Measurements from ENCODE around the gene RND3. TPM values are rescaled to one million over a fixed set of nuclear protein-coding genes. Genes with fewer than 3 reads are reported as not detected.

Gene RND3
- 10 to 100 TPM; 42.2 to 80.1 (median 57.5) TPM for total RNA-seq
- long read RNA-seq, donor 1, transcript RND3-201 (6 exons, 2,711 nt) = minor isoform, 16 of 45 reads
- long read RNA-seq, donor 1, transcript RND3-202 (5 exons, 2,777 nt) = major isoform, 18 of 45 reads
- long read RNA-seq, donor 1, partial matches to known transcripts = 0 of 45 reads
- long read RNA-seq, donor 1, other reads (novel, unspliced or antisense) = 7 of 45 reads
- long read RNA-seq, donor 2, partial matches to known transcripts = 0 of 21 reads
- long read RNA-seq, donor 2, other reads (novel, unspliced or antisense) = 14 of 21 reads

GRCh38 chr2:150487537-150488429 is at the start of gene RND3:
RND3 (minus strand) TSS chr2:150487667; CDS start chr2:150487417, 250 bp downstream.
- Histone ChIP-seq H3K4me3 (peak within 1 kb of the TSS; percentile 74), H3K9me3 (no peaks in the 10 kb centered on the region), H3K36me3 (ENCODE audit: low read depth) (no peaks in the 10 kb centered on the region), H3K4me1 (ENCODE audit: low read depth) (peaks cover 21% of the 10 kb centered on the region)
- intact Hi-C loops (cut with DNase I, micrococcal nuclease) = loop anchor here in 1 of 2 donors (10.0 kb wide), 1 partner anchor 893 kb away; no protein-coding TSS in a partner anchor
- peak; percentile 93 to 99 (median 95) for DNase-seq
- TF ChIP-seq, protein P1, sequence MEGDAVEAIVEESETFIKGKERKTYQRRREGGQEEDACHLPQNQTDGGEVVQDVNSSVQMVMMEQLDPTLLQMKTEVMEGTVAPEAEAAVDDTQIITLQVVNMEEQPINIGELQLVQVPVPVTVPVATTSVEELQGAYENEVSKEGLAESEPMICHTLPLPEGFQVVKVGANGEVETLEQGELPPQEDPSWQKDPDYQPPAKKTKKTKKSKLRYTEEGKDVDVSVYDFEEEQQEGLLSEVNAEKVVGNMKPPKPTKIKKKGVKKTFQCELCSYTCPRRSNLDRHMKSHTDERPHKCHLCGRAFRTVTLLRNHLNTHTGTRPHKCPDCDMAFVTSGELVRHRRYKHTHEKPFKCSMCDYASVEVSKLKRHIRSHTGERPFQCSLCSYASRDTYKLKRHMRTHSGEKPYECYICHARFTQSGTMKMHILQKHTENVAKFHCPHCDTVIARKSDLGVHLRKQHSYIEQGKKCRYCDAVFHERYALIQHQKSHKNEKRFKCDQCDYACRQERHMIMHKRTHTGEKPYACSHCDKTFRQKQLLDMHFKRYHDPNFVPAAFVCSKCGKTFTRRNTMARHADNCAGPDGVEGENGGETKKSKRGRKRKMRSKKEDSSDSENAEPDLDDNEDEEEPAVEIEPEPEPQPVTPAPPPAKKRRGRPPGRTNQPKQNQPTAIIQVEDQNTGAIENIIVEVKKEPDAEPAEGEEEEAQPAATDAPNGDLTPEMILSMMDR (IDR thresholded peaks at IDR 0.05) = peak; percentile 69
- ATAC-seq = peak; percentile 76

DNA sequence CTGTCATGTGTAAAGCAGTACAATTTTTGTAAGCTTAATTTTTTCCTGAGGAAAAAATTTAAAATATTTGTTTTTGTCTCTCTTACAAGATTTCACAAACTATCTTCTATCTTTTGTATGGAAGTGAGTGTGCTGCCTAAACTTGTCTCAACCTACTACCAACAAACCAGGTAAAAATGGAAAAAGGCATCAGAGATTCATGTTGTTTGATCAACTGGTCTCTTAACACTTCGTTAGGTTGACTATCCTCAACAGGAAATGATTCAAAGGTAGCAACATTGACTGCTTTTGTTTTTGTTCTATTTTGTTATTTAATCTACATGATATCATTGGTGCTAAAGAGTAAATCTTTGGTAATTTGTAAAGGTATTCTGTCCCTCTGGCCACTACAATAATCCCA is 47.7 kb upstream of the RND3 start:
- Histone ChIP-seq H3K9me3 (no peaks in the 10 kb centered on the region), H3K36me3 (ENCODE audit: low read depth) (no peaks in the 10 kb centered on the region), H3K4me1 (ENCODE audit: low read depth) (no peaks in the 10 kb centered on the region), H3K4me3 (no peak overlapping the region)
- TF ChIP-seq, protein P1 (IDR thresholded peaks at IDR 0.05) = no peak
- no peak for ATAC-seq
- no peak for DNase-seq
- intact Hi-C loops (cut with DNase I, micrococcal nuclease) = no loop called here

- intact Hi-C loops (cut with DNase I, micrococcal nuclease) = no loop called here
- Histone ChIP-seq H3K9me3 (no peaks in the 10 kb centered on the region), H3K4me3 (no peak overlapping the region), H3K4me1 (ENCODE audit: low read depth) (no peaks in the 10 kb centered on the region), H3K36me3 (ENCODE audit: low read depth) (no peaks in the 10 kb centered on the region)
- ATAC-seq = no peak
- DNase-seq = no peak
- TF ChIP-seq, protein P1 (IDR thresholded peaks at IDR 0.05) = no peak
Measured at GRCh38 chr2:150532879-150533278, 45.4 kb upstream of the RND3 start.

DNA sequence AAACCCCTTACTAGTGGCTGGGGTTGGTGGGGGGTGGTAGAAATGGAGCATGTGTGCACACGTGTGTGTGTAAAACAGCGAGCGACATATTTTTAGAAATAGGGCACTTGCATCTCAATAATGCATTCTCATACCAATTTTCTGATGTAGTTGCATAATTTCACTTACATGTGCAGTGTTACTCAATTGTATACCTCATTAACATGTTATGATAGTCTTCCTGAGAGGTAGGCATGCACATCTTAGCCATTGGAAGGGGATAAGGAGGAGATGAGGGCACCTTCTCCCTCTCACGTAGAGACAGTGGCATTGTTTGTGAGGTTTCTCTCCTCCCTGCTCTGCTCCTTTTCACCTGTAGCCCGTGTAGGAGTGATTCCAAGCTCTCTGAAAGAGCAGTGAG is 44.6 kb upstream of the RND3 start:
- H3K9me3 ChIP-seq = no peaks in the 10 kb centered on the region
- intact Hi-C loops (cut with DNase I, micrococcal nuclease) = no loop called here
- no peak for ATAC-seq
- H3K4me3 ChIP-seq = no peak overlapping the region
- DNase-seq = no peak
- H3K36me3 ChIP-seq (ENCODE audit: low read depth) = no peaks in the 10 kb centered on the region
- TF ChIP-seq, protein P1 (IDR thresholded peaks at IDR 0.05) = no peak
- no peaks in the 10 kb centered on the region for H3K4me1 ChIP-seq (ENCODE audit: low read depth)

DNA sequence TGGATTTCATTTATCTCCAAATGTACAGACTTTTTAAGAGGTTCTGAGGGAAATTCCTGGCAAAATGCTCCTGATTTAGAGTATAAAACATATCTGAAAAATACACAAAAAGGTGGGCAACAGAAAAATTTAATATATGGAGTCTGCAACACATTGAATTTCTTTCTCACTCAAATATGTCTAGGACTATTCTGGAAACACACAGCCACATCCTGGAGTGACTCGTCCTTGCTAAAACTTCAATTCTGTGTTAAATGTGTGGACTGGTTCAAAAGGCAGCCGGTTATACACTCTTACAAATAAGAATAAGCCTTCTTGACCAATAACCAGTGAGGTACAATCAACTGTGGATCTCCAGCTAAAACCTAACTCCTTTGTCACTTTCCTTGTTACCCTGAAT is 44.1 kb upstream of the RND3 start:
- Histone ChIP-seq H3K9me3 (no peaks in the 10 kb centered on the region), H3K4me1 (ENCODE audit: low read depth) (no peaks in the 10 kb centered on the region), H3K36me3 (ENCODE audit: low read depth) (no peaks in the 10 kb centered on the region), H3K4me3 (no peak overlapping the region)
- ATAC-seq = no peak
- intact Hi-C loops (cut with DNase I, micrococcal nuclease) = no loop called here
- no peak for DNase-seq
- TF ChIP-seq, protein P1 (IDR thresholded peaks at IDR 0.05) = no peak

All from mucosa of descending colon (tissue), 3 donors.